HEK293 (cell line): ENCODE measurements around the gene THEM5.
"Not testable (repeated sequence)": the region's sequence is repeated elsewhere in the genome, so short reads cannot be mapped to it uniquely, and the experiment has no call there.

ENCODE experiments used
- CTCF ChIP-seq: fragments of 450-650 bp; formaldehyde crosslinking; IDR thresholded peaks from 2 replicates; pipeline ENCODE4 v1.5.1; 2016; ENCODE audit warnings: missing biosample characterization, missing genetic modification characterization
- MYNN ChIP-seq: fragments of 450-650 bp; formaldehyde crosslinking; IDR thresholded peaks from 2 replicates; pipeline ENCODE4 v1.5.1; 2016; ENCODE audit warnings: missing biosample characterization, missing genetic modification characterization, borderline replicate concordance
- PATZ1 ChIP-seq: fragments of 450-650 bp; formaldehyde crosslinking; IDR thresholded peaks from 2 replicates; pipeline ENCODE4 v1.5.1; 2016; ENCODE audit warnings: missing biosample characterization, missing genetic modification characterization
- ZBTB8A ChIP-seq: fragments of 450-650 bp; formaldehyde crosslinking; IDR thresholded peaks from 2 replicates; pipeline ENCODE4 v1.5.1; 2016; ENCODE audit warnings: missing biosample characterization, missing genetic modification characterization
- ZEB2 ChIP-seq: fragments of 450-650 bp; formaldehyde crosslinking; IDR thresholded peaks from 2 replicates; pipeline ENCODE4 v1.5.1; 2016; ENCODE audit warnings: missing biosample characterization, missing genetic modification characterization
- ZFP37 ChIP-seq: fragments of 450-650 bp; formaldehyde crosslinking; IDR thresholded peaks from 2 replicates; pipeline ENCODE4 v1.5.1; 2016; ENCODE audit warnings: missing biosample characterization, missing genetic modification characterization
- ZNF121 ChIP-seq: fragments of 450-650 bp; formaldehyde crosslinking; IDR thresholded peaks from 2 replicates; pipeline ENCODE4 v1.5.1; 2016; ENCODE audit warnings: missing biosample characterization, missing genetic modification characterization
- ZNF140 ChIP-seq: fragments of 450-650 bp; formaldehyde crosslinking; IDR thresholded peaks from 2 replicates; pipeline ENCODE4 v1.5.1; 2016; ENCODE audit warnings: missing biosample characterization, missing genetic modification characterization
- ZNF664 ChIP-seq: fragments of 450-650 bp; formaldehyde crosslinking; IDR thresholded peaks from 2 replicates; pipeline ENCODE4 v1.5.1; 2016; ENCODE audit warnings: missing biosample characterization, missing genetic modification characterization
- ZNF837 ChIP-seq: fragments of 450-650 bp; formaldehyde crosslinking; IDR thresholded peaks from 2 replicates; pipeline ENCODE4 v1.5.1; 2016; ENCODE audit warnings: missing biosample characterization, missing genetic modification characterization

- TF ChIP-seq MYNN (tag by site-specific recombination); CTCF (tag by site-specific recombination); ZFP37; ZNF121; PATZ1 (tag by site-specific recombination); ZNF837 (tag by site-specific recombination); ZEB2 (tag by site-specific recombination); ZNF140 (tag by site-specific recombination); ZNF664 (tag by site-specific recombination): not testable (repeated sequence)
- 0 out of 2 replicates have a peak, but pooled peaks have one; percentile 21 for TF ChIP-seq ZBTB8A (tag by site-specific recombination)
Measured at GRCh38 chr1:151884879-151885278, 31.4 kb upstream of the THEM5 start.
